Adipocyte (in vitro differentiated cells): ENCODE measurements around the gene TMEM143.
"Not testable (repeated sequence)": the region's sequence is repeated elsewhere in the genome, so short reads cannot be mapped to it uniquely, and the experiment has no call there.

Source experiments
- DNase-seq: peaks from one replicate; pipeline ENCODE4 v3.0.0-alpha.2; 2015; ENCODE audit warnings: low read depth
- H3K27me3 ChIP-seq: replicated peaks from 2 replicates; pipeline ENCODE4 v1.7.0; 2013; ENCODE audit warnings: mild to moderate bottlenecking, low read length, moderate library complexity; ENCODE audit not compliant: control insufficient read depth, insufficient read depth
- H3K36me3 ChIP-seq: 2 replicates; pipeline ENCODE4 v1.7.0; 2013; ENCODE audit warnings: low read length, mild to moderate bottlenecking, moderate library complexity; ENCODE audit not compliant: control insufficient read depth, insufficient read depth, severe bottlenecking
- H3K4me1 ChIP-seq: 2 replicates; pipeline ENCODE4 v1.7.0; 2013; ENCODE audit warnings: mild to moderate bottlenecking, low read length, moderate library complexity; ENCODE audit not compliant: control insufficient read depth, insufficient read depth
- H3K4me3 ChIP-seq: 2 replicates; pipeline ENCODE4 v1.7.0; 2013; ENCODE audit warnings: mild to moderate bottlenecking, low read length, moderate library complexity
- H3K9ac ChIP-seq: 2 replicates; pipeline ENCODE4 v1.7.0; 2013; ENCODE audit warnings: mild to moderate bottlenecking, low read length, moderate library complexity
- H3K9me3 ChIP-seq: 2 replicates; pipeline ENCODE4 v1.7.0; 2013; ENCODE audit warnings: mild to moderate bottlenecking, low read length, moderate library complexity; ENCODE audit not compliant: control insufficient read depth

TMEM143 gene

DNA sequence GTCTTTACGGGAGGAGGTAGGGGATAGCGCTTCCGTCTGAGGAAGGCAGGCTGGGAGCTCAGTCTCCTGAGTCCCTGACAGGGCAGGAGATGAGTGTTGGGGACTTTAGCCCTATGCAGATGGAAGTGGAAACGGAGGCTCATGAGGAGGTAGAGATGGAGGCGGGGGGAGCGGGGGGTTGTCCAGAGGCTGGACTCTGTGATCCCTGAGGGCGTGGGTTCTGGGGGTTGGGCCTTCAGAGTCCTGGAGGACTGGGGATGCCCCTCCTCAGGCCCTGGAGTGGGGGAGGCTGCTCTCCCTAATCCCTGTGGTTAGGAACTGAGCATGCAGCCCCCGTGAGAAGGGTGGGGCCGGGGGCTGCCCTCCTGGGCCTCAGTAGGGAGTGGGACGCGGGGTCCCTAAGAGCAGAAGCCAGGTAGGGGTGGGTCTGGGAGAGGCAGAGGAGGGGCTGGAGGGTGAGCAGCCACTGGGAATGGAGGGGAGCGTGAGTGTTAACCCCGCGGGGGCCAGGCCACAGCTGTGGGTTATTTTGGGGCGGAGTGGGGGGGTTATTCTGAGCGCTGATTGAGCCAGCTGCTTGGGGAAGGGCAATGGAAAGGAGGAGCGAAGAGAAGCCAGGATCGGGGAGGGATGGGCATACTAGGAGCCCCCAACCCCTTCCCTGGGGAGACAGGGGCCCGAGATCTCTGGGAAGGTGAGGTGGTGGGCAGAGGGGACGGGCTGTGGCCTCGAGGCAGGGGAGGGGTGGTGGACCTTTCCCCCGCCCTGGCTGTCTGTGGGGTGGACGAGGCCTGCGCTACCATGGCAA is 32.5 kb upstream of the TMEM143 start:
- no peak overlapping the region for H3K4me3 ChIP-seq
- H3K4me1 ChIP-seq: peaks cover 18% of the 10 kb centered on the region
- peaks cover 4% of the 10 kb centered on the region for H3K27me3 ChIP-seq

DNA sequence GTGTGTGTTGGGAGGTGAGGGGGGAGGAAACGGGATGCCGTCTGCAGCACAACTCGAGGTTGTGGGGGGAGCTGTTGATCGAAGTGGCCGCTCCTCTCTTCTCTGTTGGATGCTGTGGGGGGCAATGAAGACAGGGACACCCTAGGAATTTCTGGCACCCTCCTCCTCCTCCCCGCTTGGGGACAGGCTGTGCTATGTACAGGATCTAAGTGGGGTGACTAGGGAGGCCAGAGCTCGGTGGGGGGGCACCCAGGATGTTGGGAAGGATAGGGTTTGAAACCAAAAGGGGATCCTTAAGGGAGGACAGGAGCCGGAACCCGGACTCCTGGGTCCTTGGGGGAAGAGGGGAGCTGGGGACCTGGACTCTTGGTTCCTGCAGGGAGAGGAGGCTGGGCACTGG is 31.8 kb upstream of the TMEM143 start:
- no peaks in the 10 kb centered on the region for H3K9me3 ChIP-seq
- peaks cover 15% of the 10 kb centered on the region for H3K4me1 ChIP-seq
- H3K4me3 ChIP-seq: no peak overlapping the region
- peaks cover 4% of the 10 kb centered on the region for H3K27me3 ChIP-seq
- no peak for DNase-seq
- H3K36me3 ChIP-seq: no peaks in the 10 kb centered on the region
- no peak overlapping the region for H3K9ac ChIP-seq

More for the DNA sequence above, 32.5 kb upstream of the TMEM143 start:
- Histone ChIP-seq H3K9me3 (no peaks in the 10 kb centered on the region), H3K9ac (no peak overlapping the region), H3K36me3 (no peaks in the 10 kb centered on the region)
- DNase-seq: no peak

DNA sequence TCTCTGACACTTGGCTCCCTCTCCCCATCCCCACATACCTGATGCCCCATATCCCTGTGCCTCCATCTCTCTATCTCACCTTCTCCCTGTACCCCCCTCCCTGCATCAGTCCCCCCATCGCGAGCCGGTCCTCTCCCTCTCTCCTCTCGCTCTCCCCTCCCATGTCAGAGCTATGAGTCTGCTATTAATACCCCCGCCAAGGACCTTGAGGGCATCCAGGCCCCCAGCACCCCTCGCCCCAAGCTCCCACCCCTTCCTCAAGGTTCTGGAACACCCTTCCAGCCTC is 31.4 kb upstream of the TMEM143 start:
- no peaks in the 10 kb centered on the region for H3K36me3 ChIP-seq
- no peak overlapping the region for H3K9ac ChIP-seq
- DNase-seq: no peak
- H3K4me1 ChIP-seq: peaks cover 15% of the 10 kb centered on the region
- H3K27me3 ChIP-seq: peaks cover 4% of the 10 kb centered on the region
- H3K9me3 ChIP-seq: no peaks in the 10 kb centered on the region
- H3K4me3 ChIP-seq: no peak overlapping the region

GRCh38 chr19:48394331-48395169 is 30.8 kb upstream of the TMEM143 start:
- Histone ChIP-seq H3K9ac (peak overlapping the region; percentile 42), H3K27me3 (peaks cover 4% of the 10 kb centered on the region), H3K4me1 (peaks cover 15% of the 10 kb centered on the region), H3K36me3 (no peaks in the 10 kb centered on the region), H3K9me3 (no peaks in the 10 kb centered on the region), H3K4me3 (peak overlapping the region; percentile 50)
- no peak for DNase-seq

- H3K36me3 ChIP-seq: peaks cover 7% of the 10 kb centered on the region
- H3K4me3 ChIP-seq: peak within 1 kb of the TSS; percentile 50
- DNase-seq: peak; percentile 40
- peak within 1 kb of the TSS; percentile 42 for H3K9ac ChIP-seq
- no peaks in the 10 kb centered on the region for H3K9me3 ChIP-seq
- H3K27me3 ChIP-seq: peaks cover 4% of the 10 kb centered on the region
- H3K4me1 ChIP-seq: peaks cover 17% of the 10 kb centered on the region
These were observed 30.0 kb upstream of the TMEM143 start, which contains the start of gene GRIN2D for GRCh38 chr19:48393559-48394330. Gene GRIN2D, plus strand, starts transcription at chr19:48393668. Its CDS starts 4,725 bp downstream, at chr19:48398393.

GRCh38 chr19:48392860-48393558 is 29.3 kb upstream of the TMEM143 start:
- DNase-seq: no peak
- H3K4me1 ChIP-seq: peaks cover 17% of the 10 kb centered on the region
- no peak overlapping the region for H3K9ac ChIP-seq
- peaks cover 4% of the 10 kb centered on the region for H3K27me3 ChIP-seq
- peaks cover 12% of the 10 kb centered on the region for H3K36me3 ChIP-seq
- no peaks in the 10 kb centered on the region for H3K9me3 ChIP-seq
- H3K4me3 ChIP-seq: no peak overlapping the region

DNA sequence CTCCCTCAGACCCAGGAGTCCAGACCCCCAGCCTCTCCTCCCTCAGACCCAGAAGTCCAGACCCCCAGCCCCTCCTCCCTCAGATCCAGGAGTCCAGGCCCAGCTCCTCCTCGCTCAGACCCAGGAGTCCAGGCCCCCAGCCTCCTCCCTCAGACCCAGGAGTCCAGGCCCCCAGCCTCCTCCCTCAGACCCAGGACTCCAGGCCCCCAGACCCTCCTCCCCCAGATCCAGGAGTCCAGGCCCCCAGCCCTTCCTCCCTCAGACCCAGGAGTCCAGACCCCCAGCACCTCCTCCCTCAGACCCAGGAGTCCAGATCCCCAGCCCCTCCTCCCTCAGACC is 28.2 kb upstream of the TMEM143 start:
- peaks cover 22% of the 10 kb centered on the region for H3K36me3 ChIP-seq

GRCh38 chr19:48391100-48392005 is 27.6 kb upstream of the TMEM143 start, which contains the start of gene KDELR1:
Gene KDELR1, minus strand, starts transcription at chr19:48391551. Its CDS starts 193 bp downstream, at chr19:48391358.
- Histone ChIP-seq H3K9me3 (no peaks in the 10 kb centered on the region), H3K36me3 (peaks cover 28% of the 10 kb centered on the region)
- peak; percentile 91 for DNase-seq

More for the DNA sequence above, 28.2 kb upstream of the TMEM143 start:
- H3K9me3 ChIP-seq, H3K9ac ChIP-seq, H3K27me3 ChIP-seq, H3K4me1 ChIP-seq, H3K4me3 ChIP-seq, DNase-seq: not testable (repeated sequence)

GRCh38 chr19:48390188-48391099 is 26.7 kb upstream of the TMEM143 start:
- H3K4me1 ChIP-seq: peaks cover 6% of the 10 kb centered on the region
- H3K9me3 ChIP-seq: no peaks in the 10 kb centered on the region
- peaks cover 37% of the 10 kb centered on the region for H3K36me3 ChIP-seq
- DNase-seq: peak; percentile 91
- H3K4me3 ChIP-seq: peak overlapping the region; percentile 98
- peaks cover 4% of the 10 kb centered on the region for H3K27me3 ChIP-seq
- H3K9ac ChIP-seq: peak overlapping the region; percentile 99

More at GRCh38 chr19:48391100-48392005, 27.6 kb upstream of the TMEM143 start, which contains the start of gene KDELR1:
- peaks cover 6% of the 10 kb centered on the region for H3K4me1 ChIP-seq
- peak within 1 kb of the TSS; percentile 98 for H3K4me3 ChIP-seq
- H3K27me3 ChIP-seq: peaks cover 4% of the 10 kb centered on the region
- peak within 1 kb of the TSS; percentile 99 for H3K9ac ChIP-seq
